Effector memory CD8-positive, alpha-beta T cell (primary cell): Measurements from ENCODE around the gene TFAP2E.

Experiments
- ATAC-seq: fragments of 150-1000 bp; cut with Tn5 transposase; replicated peaks from 2 replicates; pipeline ENCODE4 v1.10.0; 2021; ENCODE audit warnings: mild to moderate bottlenecking, moderate library complexity
- DNase-seq, 3 experiments: peaks; one replicate each; pipeline ENCODE4 v3.0.0; 2021
- H3K27ac Mint-ChIP-seq, 2 donors: one replicate each; pipeline ENCODE4 v1.8.0; 2022; ENCODE audit warnings: mild to moderate bottlenecking in 2 of 2, mixed read lengths in 2 of 2, moderate library complexity in 2 of 2
- H3K27me3 Mint-ChIP-seq, 2 donors: one replicate each; pipeline ENCODE4 v1.8.0; 2022; ENCODE audit warnings: mixed read lengths in 2 of 2
- H3K36me3 Mint-ChIP-seq: one replicate; pipeline ENCODE4 v1.8.0; 2022; ENCODE audit warnings: mild to moderate bottlenecking, moderate library complexity, mixed read lengths; ENCODE audit not compliant: insufficient read depth
- H3K4me1 Mint-ChIP-seq, 2 donors: one replicate each; pipeline ENCODE4 v1.8.0; 2022; ENCODE audit warnings: low read depth in 2 of 2, mixed read lengths in 2 of 2
- H3K4me3 Mint-ChIP-seq, 2 donors: one replicate each; pipeline ENCODE4 v1.8.0; 2022; ENCODE audit warnings: mild to moderate bottlenecking in 2 of 2, mixed read lengths in 2 of 2, moderate library complexity in 2 of 2
- H3K9me3 Mint-ChIP-seq, 2 donors: one replicate each; pipeline ENCODE4 v1.8.0; 2022; ENCODE audit warnings: mixed read lengths in 2 of 2

The TFAP2E gene

DNA sequence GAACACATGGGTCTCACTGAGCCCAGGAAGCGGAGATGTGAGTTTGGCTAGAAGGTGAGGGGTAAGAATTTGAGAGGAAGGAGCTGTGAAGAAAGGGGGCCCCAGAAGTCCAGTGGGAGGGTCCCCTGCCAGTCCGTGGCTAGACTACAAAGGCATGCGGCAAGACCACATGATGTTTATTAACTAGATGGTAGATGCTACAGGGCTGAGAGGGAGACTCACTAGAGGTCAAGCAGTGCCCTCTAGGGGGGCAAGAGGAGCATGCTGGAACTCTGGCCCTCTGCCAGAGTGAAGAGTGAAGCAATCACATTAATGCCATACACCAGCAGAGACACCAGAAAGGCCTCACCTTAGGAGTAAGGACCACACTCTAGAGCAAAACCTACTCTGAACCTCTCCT, 28.1 kb upstream of the TFAP2E start:
- DNase-seq: peak; percentile 45 to 48 (median 47)

DNA sequence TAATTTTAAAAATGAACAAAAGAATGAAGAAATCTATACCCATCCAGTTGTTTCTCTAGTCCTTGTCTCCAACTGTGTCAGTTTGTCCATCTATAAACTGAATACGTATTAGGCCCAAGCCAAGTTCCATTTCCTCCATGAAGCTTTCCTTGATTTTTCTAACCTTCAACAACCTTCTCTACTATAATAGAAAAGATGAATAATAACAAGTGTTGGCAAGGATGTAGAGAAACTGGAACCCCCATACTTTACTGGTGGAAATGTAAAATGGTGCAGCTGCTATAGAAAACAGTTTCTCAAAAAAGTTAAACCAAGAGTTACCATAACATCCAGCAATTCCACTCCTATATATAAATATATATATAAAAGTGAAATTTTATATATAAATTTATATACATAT, 26.5 kb upstream of the TFAP2E start:
- no peaks in the 10 kb centered on the region for H3K27me3 Mint-ChIP-seq
- H3K27ac Mint-ChIP-seq: no peak overlapping the region
- no peak overlapping the region for H3K4me3 Mint-ChIP-seq
- no peaks in the 10 kb centered on the region for H3K9me3 Mint-ChIP-seq
- peaks cover 17 to 43% of the 10 kb centered on the region in 2 donors for H3K4me1 Mint-ChIP-seq
- ATAC-seq (no peak), DNase-seq (no peak)
- peaks cover 30% of the 10 kb centered on the region for H3K36me3 Mint-ChIP-seq

More for the DNA sequence above, 28.1 kb upstream of the TFAP2E start:
- no peaks in the 10 kb centered on the region for H3K27me3 Mint-ChIP-seq
- H3K36me3 Mint-ChIP-seq: peaks cover 23% of the 10 kb centered on the region
- H3K9me3 Mint-ChIP-seq: no peaks in the 10 kb centered on the region
- H3K27ac Mint-ChIP-seq: peak overlapping the region; percentile 69 to 80
- peak; percentile 90 for ATAC-seq
- no peak overlapping the region for H3K4me3 Mint-ChIP-seq
- peaks cover 22 to 52% of the 10 kb centered on the region in 2 donors for H3K4me1 Mint-ChIP-seq

DNA sequence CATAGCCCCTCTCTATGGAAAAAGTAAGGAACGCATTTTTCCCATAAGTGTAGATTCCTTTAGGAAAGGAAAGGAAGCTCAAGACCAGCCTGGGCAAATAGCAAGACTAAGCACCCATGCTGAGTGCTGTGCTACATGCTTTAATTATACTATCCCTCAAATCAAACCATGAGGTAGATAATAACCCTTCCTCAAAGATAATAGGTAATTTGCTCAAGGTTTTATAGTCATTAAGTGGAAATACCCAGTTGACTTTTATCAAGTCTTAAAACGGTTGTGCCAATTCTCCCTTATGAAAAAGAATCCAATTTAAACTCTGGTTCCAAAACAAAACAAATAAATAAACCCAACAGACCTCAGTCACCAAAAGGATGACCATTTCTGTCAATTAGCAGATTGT, 19.3 kb upstream of the TFAP2E start:
- peaks cover 60% of the 10 kb centered on the region for H3K36me3 Mint-ChIP-seq
- no peak overlapping the region for H3K4me3 Mint-ChIP-seq
- H3K4me1 Mint-ChIP-seq: peaks cover 33 to 45% of the 10 kb centered on the region in 2 donors
- no peaks in the 10 kb centered on the region for H3K27me3 Mint-ChIP-seq
- H3K27ac Mint-ChIP-seq: peak overlapping the region in 1 of 2 donors; percentile 39
- no peak for DNase-seq
- no peaks in the 10 kb centered on the region for H3K9me3 Mint-ChIP-seq
- no peak for ATAC-seq

DNA sequence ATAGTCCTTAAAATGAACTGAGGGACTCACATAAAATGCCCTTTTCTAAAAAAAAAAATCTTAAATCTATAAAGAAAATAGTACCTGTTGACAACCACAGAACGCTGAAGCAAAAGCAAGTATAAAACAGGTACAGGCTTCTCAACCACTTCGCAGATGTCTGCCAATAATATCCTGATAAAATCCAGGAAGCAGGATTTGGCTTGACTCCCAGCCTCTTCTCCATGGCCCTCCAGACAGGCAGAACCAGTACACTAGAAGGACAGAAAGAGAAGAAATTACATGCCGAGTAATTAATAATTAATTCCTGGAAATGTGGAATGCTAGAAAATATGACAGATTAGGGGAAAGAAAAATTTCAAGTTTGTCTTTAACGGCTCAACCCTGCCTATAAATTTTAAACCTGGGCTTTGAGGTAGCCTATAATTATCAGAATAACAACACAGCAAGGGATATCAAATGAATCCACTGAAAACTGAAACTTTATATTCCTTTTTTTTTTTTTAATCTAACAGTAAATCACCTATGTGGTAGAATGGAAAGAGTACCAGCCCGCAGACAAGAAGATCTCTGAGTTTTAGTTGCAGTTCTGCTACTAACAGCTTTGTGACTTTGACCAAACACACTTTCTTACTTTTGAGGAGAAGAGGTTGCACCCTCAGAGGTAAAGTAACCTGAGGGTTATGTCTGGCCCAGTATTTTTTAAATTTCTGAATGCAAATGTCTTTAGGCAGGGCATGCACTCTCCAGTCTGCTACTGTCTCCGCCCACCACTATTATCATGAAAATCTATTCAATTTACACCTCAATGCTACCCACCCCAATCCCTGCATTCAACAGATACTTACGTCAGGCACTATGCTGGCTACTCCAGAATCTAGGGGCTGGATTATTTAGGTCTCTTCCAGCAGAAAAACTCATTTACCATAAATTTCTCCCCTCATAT, 18.6 kb upstream of the TFAP2E start:
- DNase-seq (no peak), ATAC-seq (no peak)
- Mint-ChIP-seq H3K27ac (no peak overlapping the region), H3K36me3 (peaks cover 57% of the 10 kb centered on the region), H3K27me3 (no peaks in the 10 kb centered on the region), H3K9me3 (no peaks in the 10 kb centered on the region), H3K4me1 (peaks cover 38 to 45% of the 10 kb centered on the region in 2 donors), H3K4me3 (peak overlapping the region; percentile 99)

DNA sequence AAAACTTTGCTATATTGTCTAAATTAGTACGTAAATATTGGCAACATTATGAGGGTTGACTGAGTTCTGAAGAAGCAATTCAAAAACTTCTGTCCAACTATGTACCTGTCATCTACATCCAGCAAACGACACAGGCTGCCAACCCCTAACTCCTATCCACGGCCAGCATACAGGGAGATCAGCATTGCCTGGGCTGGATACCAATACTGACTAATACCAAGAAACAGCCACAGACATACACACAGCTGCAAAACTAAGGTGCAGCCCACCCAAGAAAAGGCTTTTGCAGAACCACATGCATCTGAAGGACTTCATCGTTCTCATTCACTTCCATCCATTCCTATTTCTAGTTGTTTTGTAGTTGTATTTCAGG, 17.9 kb upstream of the TFAP2E start:
- peak overlapping the region in 1 of 2 donors; percentile 97 for H3K27ac Mint-ChIP-seq
- DNase-seq: no peak
- no peak for ATAC-seq
- H3K4me3 Mint-ChIP-seq: peak overlapping the region; percentile 99
- no peaks in the 10 kb centered on the region for H3K9me3 Mint-ChIP-seq
- H3K4me1 Mint-ChIP-seq: peaks cover 37 to 49% of the 10 kb centered on the region in 2 donors
- no peaks in the 10 kb centered on the region for H3K27me3 Mint-ChIP-seq
- H3K36me3 Mint-ChIP-seq: peaks cover 51% of the 10 kb centered on the region

DNA sequence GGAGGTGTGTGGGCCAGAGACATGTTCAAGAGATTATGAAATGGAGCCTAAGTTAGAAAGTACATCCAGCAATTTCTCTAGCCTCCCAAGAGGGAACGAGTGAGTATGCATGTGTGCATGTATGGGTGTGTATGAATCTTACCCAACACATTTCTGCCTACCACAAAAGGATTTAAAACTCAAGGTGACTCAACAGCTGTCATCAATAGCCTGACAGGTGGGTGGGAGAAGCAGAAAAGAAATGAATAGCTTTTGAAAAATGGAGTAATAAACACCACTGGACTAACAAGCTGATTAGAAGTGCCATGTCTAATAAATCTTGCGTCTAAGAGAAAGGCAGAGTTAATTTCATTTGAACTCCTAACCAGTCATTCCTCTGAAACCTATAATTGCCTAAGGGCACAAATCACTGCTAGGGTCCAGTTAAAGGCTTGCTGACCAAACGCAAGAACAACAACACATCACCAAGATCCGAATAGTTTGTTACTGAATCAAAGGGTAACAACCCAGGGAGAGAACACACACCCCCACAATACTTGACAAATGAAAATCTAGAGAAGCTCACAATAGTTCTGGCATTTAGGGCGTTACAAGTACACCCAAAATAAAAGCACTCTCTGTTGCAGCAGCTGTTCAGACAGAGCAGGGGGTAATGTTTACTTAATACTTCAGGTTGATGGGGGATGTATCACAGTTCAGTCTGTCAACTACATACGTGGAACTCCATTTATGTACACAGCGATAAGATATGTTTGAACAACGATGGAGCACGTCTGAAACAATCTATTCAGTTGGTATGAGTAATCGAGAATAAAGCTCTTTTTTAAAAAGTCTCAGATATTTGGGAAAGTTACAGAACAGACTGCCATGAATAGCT, 17.3 kb upstream of the TFAP2E start:
- no peaks in the 10 kb centered on the region for H3K27me3 Mint-ChIP-seq

DNA sequence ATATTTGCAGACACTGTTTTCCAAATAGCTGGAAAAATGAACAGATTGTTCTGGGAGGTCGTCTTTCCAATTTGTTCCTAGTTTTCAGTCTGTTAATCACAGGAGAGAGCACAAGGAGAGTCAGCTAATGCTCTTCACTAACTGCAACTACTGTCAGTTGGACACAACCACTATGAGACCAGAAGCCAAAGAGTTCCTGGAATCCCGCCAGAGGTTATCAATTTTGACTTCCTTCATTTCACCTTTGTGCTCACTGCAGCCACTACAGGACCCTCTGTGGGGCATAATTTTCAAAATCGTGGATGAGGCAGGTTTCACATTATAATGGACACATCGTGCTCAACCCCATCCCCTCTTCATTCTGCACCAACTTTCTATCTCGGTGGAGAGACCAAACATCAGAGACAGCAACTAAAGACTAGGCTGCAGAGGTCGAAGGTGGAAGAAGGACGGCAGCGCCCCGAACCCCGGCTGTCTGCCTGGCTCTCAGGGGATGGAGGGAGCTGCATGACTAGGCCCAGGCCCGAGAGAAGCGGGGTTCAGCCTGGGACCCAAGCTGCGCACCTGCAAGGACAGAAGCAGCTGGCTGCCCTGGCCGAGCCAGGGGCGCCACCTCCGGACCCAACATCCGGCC, 16.5 kb upstream of the TFAP2E start:
- Mint-ChIP-seq H3K36me3 (peaks cover 41% of the 10 kb centered on the region), H3K9me3 (no peaks in the 10 kb centered on the region), H3K4me1 (peaks cover 42 to 51% of the 10 kb centered on the region in 2 donors), H3K27ac (peak overlapping the region; percentile 97 to 99), H3K4me3 (peak overlapping the region; percentile 99), H3K27me3 (no peaks in the 10 kb centered on the region)
- DNase-seq: no peak
- ATAC-seq: peak; percentile 1

More for the DNA sequence above, 17.3 kb upstream of the TFAP2E start:
- H3K36me3 Mint-ChIP-seq: peaks cover 48% of the 10 kb centered on the region
- H3K4me3 Mint-ChIP-seq: peak overlapping the region; percentile 99
- ATAC-seq: no peak
- no peaks in the 10 kb centered on the region for H3K9me3 Mint-ChIP-seq
- DNase-seq: no peak
- H3K27ac Mint-ChIP-seq: peak overlapping the region; percentile 97 to 99
- H3K4me1 Mint-ChIP-seq: peaks cover 37 to 49% of the 10 kb centered on the region in 2 donors

DNA sequence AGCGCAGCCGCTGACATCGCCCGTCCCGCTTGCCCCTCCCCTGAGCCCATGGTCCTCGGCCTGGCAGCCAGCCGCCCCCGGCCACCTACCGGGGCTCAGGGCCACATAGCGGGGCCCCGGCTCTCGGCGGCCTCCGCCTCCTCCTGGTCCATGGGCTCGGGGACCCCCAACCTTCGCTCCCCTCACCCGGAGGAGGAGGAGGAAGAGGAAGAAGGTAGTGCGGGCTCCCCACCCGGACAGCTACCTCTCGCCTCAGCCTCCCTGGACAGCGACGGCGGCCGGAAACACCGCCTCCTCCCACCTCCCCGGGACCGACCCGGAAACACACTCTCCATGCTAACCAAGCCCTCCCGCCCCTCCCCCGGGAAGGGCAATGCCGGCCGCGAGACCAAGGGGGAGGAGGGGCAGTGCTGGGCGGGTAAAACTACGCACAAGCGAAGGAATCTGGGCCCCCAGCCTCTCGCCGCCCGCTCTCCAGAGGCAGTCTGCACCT, 15.9 kb upstream of the TFAP2E start, which contains the start of gene KIAA0319L:
KIAA0319L (minus strand) TSS at position 286 of the 493 bp plus-strand sequence. CDS start 2,912 bp downstream, outside the sequence.
- peak; percentile 65 for ATAC-seq
- Mint-ChIP-seq H3K36me3 (peaks cover 35% of the 10 kb centered on the region), H3K4me3 (peak within 1 kb of the TSS; percentile 99), H3K27me3 (no peaks in the 10 kb centered on the region), H3K27ac (peak within 1 kb of the TSS; percentile 97 to 99), H3K4me1 (peaks cover 46 to 52% of the 10 kb centered on the region in 2 donors), H3K9me3 (no peaks in the 10 kb centered on the region)
- no peak for DNase-seq

DNA sequence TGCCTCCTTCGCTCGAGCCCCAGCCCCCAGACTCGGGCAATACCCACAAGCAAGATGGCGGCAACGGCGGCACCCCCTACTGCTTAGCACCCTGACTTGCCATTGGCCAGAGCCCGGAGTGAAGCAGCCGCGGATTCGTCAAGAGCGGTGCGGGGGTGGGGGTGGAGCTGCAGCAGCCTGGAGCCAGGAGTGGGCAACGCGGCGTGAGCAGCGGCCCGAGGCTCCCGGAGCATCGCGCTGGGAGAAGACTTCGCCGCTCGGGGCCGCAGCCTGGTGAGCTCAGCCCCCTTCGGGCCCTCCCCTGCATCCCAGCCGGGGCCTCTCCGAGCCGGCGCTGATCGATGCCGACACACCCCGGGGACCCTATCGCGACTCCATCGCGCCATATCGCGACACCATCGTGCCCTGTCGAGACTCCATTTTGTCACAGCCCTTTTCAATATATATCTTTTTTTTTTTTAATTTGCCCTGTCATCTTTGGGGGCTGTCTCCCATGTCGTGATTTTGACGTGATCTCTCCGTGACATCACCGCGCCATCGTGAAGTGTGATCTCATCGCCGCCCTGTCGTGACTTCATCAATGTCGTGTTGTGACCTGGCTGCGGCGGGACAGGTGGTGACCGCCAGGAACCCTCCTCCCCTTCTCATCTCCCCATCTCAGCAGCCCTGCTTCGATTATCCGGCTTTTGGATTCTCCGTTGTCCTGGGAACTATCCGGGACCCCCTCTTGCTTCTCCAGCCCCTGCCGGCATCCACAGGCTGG, 15.3 kb upstream of the TFAP2E start, which contains the start of gene NCDN:
NCDN (plus strand) TSS at position 189 of the 763 bp plus-strand sequence; CDS start at position 581, 392 bp downstream.
- no peaks in the 10 kb centered on the region for H3K9me3 Mint-ChIP-seq
- peaks cover 46 to 52% of the 10 kb centered on the region in 2 donors for H3K4me1 Mint-ChIP-seq
- no peaks in the 10 kb centered on the region for H3K27me3 Mint-ChIP-seq
- H3K36me3 Mint-ChIP-seq: peaks cover 29% of the 10 kb centered on the region
- H3K27ac Mint-ChIP-seq: peak within 1 kb of the TSS; percentile 97 to 99
- DNase-seq (peak; percentile 90 to 95 (median 94)), ATAC-seq (peak; percentile 90)
- H3K4me3 Mint-ChIP-seq: peak within 1 kb of the TSS; percentile 99

DNA sequence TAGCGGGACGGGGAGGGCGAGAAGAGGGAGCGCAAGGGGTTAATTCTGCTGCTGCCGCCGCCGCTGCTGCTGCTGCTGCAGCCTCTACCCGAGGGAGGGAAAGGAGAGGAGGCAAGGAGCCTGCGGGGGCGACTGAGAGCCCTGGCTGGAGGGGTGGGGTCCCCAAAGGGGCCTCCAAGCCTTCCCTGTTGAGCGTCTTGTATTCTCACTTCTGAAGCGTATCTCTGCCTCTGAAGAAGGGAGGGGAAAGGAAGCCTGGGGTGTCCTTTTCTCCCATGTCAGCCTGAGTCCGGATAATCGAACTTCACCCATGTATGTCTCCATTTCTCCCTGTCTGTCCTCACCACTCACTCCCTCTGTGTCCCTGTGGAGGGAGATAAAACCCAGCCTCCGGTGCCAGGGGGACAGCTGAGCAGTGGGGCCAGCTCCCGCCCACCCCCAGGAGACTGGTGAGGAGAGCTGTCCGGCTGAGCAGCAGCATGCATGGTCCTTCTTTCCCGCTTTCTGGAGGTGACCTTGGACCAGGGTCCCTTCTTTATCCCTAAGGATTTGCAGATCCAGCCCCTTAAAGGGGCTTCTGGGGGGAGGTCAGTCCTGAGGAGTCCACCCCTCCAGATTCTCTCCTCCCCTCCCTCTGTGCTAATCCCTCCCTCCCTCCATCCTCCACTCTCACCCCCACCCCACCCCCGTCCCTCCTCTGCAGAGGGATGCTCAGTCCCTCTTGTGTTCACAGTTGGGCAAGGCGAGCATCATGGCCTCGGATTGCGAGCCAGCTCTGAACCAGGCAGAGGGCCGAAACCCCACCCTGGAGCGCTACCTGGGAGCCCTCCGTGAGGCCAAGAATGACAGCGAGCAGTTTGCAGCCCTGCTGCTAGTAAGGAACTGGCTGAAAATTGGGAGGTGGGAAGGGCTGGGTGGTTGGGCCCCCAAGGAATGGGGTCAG, 14.5 kb upstream of the TFAP2E start:
- no peaks in the 10 kb centered on the region for H3K27me3 Mint-ChIP-seq
- peak overlapping the region; percentile 99 for H3K4me3 Mint-ChIP-seq
- H3K36me3 Mint-ChIP-seq: peaks cover 20% of the 10 kb centered on the region
- DNase-seq: peak in 1 of 3 experiments; percentile 27
- peaks cover 44 to 48% of the 10 kb centered on the region in 2 donors for H3K4me1 Mint-ChIP-seq
- H3K27ac Mint-ChIP-seq: peak overlapping the region; percentile 97 to 99
- H3K9me3 Mint-ChIP-seq: no peaks in the 10 kb centered on the region
- ATAC-seq: no peak

DNA sequence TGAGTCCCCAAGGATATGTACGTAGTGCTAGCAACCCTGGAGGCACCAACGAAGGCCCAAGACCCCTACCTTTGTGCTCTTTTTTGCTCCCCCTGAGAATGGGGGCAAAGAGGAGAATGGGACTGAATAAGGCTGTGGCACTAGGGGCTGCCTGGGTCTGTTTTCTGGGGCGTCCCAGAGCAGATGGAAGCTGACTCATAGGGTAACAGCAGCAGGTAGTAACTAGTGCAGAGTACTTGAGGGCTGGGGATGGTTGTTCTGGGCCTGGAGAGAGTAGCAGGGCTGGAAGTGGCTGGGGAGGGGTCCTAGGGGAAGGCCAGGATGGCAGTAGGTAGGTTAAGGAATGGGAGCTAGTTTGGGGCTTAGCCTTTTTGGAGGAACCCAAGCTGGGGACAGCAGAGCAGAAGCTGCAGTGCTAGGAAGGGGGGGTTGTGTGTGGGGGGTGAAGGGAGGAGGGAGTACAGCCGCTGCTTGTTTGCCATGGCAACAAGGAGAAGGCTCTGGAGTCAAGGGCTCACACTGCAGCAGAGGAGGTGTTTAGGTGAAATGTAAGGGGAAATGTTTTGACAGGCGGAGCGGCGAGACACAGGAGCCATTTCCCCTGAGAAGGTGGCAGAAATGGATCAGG, 13.7 kb upstream of the TFAP2E start:
- H3K27ac Mint-ChIP-seq: peak overlapping the region; percentile 80 to 99
- peak in 1 of 3 experiments; percentile 30 for DNase-seq
- H3K27me3 Mint-ChIP-seq: no peaks in the 10 kb centered on the region
- H3K4me1 Mint-ChIP-seq: peaks cover 47 to 49% of the 10 kb centered on the region in 2 donors
- H3K36me3 Mint-ChIP-seq: peaks cover 15% of the 10 kb centered on the region
- ATAC-seq: peak; percentile 26
- H3K4me3 Mint-ChIP-seq: peak overlapping the region; percentile 1 to 33
- H3K9me3 Mint-ChIP-seq: no peaks in the 10 kb centered on the region
